Left kidney (tissue), 8 donors: Measurements from ENCODE around the gene GAL3ST2. TPM values are rescaled to one million over a fixed set of nuclear protein-coding genes. Genes with fewer than 3 reads are reported as not detected.
"Not testable (repeated sequence)": the region's sequence is repeated elsewhere in the genome, so short reads cannot be mapped to it uniquely, and the experiment has no call there.

ENCODE experiments used
- DNase-seq: peaks from one replicate; pipeline ENCODE4 v3.0.0-alpha.2; 2013
- long read RNA-seq, 8 donors: transcript quantifications; one replicate each; lab custom pipeline, GENCODE V29; 2026
- polyA plus RNA-seq: library from polyadenylated mRNA; unstranded; fragments of 120-200 nt; gene quantifications from one replicate; pipeline ENCODE4 v1.2.1, GENCODE V29; 2013; ENCODE audit not compliant: insufficient read length

Gene GAL3ST2
- polyA plus RNA-seq = 0.76 TPM
- long read RNA-seq, donor 1 = 0 reads
- long read RNA-seq, donor 2 = 0 reads
- long read RNA-seq, donor 3 = 0 reads
- long read RNA-seq, donor 4 = 0 reads
- long read RNA-seq, donor 5 = 0 reads
- long read RNA-seq, donor 6 = 0 reads
- long read RNA-seq, donor 7 = 0 reads
- long read RNA-seq, donor 8 = 0 reads

GRCh38 chr2:241776336-241777169 is at the start of gene GAL3ST2:
Gene GAL3ST2 (plus strand): TSS chr2:241776822. CDS start chr2:241776956, 134 bp downstream.
- no peak for DNase-seq

- DNase-seq = no peak
Measured at GRCh38 chr2:241728000-241728399, 48.6 kb upstream of the GAL3ST2 start.

- DNase-seq = no peak
Measured at GRCh38 chr2:241728627-241729026, 48.0 kb upstream of the GAL3ST2 start.

GRCh38 chr2:241729868-241730267 is 46.8 kb upstream of the GAL3ST2 start:
- no peak for DNase-seq

GRCh38 chr2:241730671-241731293 is 45.8 kb upstream of the GAL3ST2 start:
- no peak for DNase-seq

- DNase-seq = not testable (repeated sequence)
Measured at GRCh38 chr2:241732513-241733186, 44.0 kb upstream of the GAL3ST2 start.

GRCh38 chr2:241733391-241734207 is 43.0 kb upstream of the GAL3ST2 start:
- DNase-seq = no peak

GRCh38 chr2:241734208-241734466 is 42.5 kb upstream of the GAL3ST2 start:
- no peak for DNase-seq

GRCh38 chr2:241734467-241735208 is 42.0 kb upstream of the GAL3ST2 start, which contains the start of gene D2HGDH:
Gene D2HGDH (plus strand): TSS chr2:241734630. CDS start chr2:241735225, 595 bp downstream.
- DNase-seq = peak; percentile 83

- DNase-seq = no peak
Measured at GRCh38 chr2:241736111-241736510, 40.5 kb upstream of the GAL3ST2 start.

GRCh38 chr2:241738040-241738686 is 38.5 kb upstream of the GAL3ST2 start:
- DNase-seq = no peak

- DNase-seq = no peak
Measured at GRCh38 chr2:241739177-241739576, 37.4 kb upstream of the GAL3ST2 start.

- DNase-seq = no peak
Measured at GRCh38 chr2:241739651-241740050, 37.0 kb upstream of the GAL3ST2 start.

- no peak for DNase-seq
Measured at GRCh38 chr2:241741016-241741415, 35.6 kb upstream of the GAL3ST2 start.

- no peak for DNase-seq
Measured at GRCh38 chr2:241742320-241742939, 34.2 kb upstream of the GAL3ST2 start.

GRCh38 chr2:241743008-241743407 is 33.6 kb upstream of the GAL3ST2 start:
- not testable (repeated sequence) for DNase-seq

GRCh38 chr2:241743620-241744019 is 33.0 kb upstream of the GAL3ST2 start:
- no peak for DNase-seq

- DNase-seq = no peak
Measured at GRCh38 chr2:241744028-241744754, 32.4 kb upstream of the GAL3ST2 start.

GRCh38 chr2:241745276-241745675 is 31.3 kb upstream of the GAL3ST2 start:
- no peak for DNase-seq
